SJSA1 (cell line): Measurements from ENCODE around the gene ASIC2. TPM values are rescaled to one million over a fixed set of nuclear protein-coding genes. Genes with fewer than 3 reads are reported as not detected.

Experiments used
- DNase-seq, 2 experiments: peaks; one replicate each; pipeline ENCODE4 v3.0.0-alpha.2; 2015 to 2020; ENCODE audit warnings: low spot score in 2 of 2, low read depth in 1 of 2
- H3K27ac ChIP-seq: fragments of 250-450 bp; sonication (Bioruptor Pico); 2 replicates; pipeline ENCODE4 v1.5.1; 2020; ENCODE audit warnings: mild to moderate bottlenecking, moderate library complexity
- H3K27me3 ChIP-seq: fragments of 250-450 bp; sonication (Bioruptor Pico); replicated peaks from 2 replicates; pipeline ENCODE4 v1.5.1; 2020; ENCODE audit warnings: mild to moderate bottlenecking, moderate library complexity
- H3K36me3 ChIP-seq: fragments of 250-450 bp; sonication (Bioruptor Pico); 2 replicates; pipeline ENCODE4 v1.5.1; 2020; ENCODE audit warnings: mild to moderate bottlenecking
- H3K4me1 ChIP-seq: fragments of 250-450 bp; sonication (Bioruptor Pico); replicated peaks from 2 replicates; pipeline ENCODE4 v1.6.1; 2021; ENCODE audit warnings: mild to moderate bottlenecking
- H3K4me3 ChIP-seq: fragments of 250-450 bp; sonication (Bioruptor Pico); 2 replicates; pipeline ENCODE4 v1.5.1; 2020; ENCODE audit warnings: mild to moderate bottlenecking
- H3K9me3 ChIP-seq: fragments of 250-450 bp; sonication (Bioruptor Pico); replicated peaks from 2 replicates; pipeline ENCODE4 v1.5.1; 2020; ENCODE audit warnings: mild to moderate bottlenecking
- total RNA-seq: library from RNA; depleted of rRNA; stranded (reverse); fragments of >200 nt; shearing (Covaris generic); gene quantifications from 2 replicates; pipeline ENCODE4 v1.2.3, GENCODE V29; 2014

ASIC2 gene
- total RNA-seq, 1 experiment from 2014 or later: not detected

DNA sequence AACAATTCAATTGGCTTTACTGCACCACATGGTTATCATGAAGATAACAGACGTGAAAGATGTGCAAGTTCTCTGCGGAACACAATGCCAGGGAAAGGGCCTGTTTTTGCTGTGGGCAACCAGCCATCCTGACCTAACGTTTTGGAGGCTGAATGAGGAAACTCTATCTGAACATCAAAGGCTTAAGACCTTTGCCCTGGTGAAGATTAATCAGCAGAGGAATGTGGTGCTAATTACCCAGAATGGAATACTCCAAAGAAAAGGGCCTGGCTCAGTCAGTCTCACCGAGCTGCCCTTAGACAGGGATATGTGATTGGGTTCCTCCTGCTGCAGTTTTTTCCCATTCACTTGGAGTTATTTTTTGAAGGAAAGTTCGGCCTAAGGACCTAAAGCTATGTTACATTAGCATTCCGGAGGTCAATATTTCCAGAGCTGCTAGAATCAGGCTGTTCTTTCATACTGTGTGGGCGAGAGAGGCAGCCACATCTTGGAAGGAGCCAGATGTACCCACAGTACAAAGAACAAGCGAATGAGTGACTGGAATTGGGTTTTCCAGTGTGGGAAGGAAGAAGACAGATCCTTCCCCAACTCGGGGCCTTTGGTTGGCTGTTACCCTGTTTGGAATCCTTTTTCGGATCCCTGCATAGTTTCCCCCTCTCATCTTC lies 15.5 kb downstream of the ASIC2 start:
- Histone ChIP-seq H3K36me3 (no peaks in the 10 kb centered on the region), H3K4me3 (no peak overlapping the region), H3K4me1 (no peaks in the 10 kb centered on the region), H3K9me3 (no peaks in the 10 kb centered on the region), H3K27ac (no peak overlapping the region), H3K27me3 (no peaks in the 10 kb centered on the region)
- no peak for DNase-seq

DNA sequence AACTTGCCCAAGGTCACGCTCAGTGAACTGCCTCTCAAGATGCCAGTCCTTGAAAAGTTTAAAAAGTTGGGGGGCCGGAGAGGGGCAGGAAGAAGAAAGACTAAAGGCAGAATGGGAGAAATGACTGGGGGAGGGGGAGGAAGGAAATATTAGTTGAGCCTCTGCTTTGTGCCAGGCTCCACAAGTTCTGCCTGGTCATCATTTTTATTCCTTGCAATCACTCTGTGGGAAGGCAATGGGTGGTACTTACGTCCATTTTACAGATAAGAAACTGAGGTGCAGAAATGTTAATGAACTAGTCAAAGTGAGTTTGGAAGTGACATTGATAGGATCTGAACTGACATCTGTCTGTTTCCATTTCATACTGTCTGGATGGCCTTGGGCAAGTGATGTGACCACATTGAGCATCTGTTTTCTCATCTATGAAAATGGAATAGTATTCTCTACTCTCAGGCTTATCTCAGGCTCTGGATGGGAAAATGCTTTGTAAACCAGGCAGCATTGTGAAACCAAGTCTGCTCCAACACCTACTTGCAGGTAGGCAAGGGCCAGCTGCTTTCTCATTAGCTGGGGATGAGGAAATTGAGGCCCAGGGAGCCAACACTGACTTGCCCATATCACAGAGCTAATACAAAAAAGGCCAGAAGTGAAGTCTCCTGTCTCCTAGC lies 19.2 kb downstream of the ASIC2 start:
- Histone ChIP-seq H3K27me3 (no peaks in the 10 kb centered on the region), H3K27ac (no peak overlapping the region), H3K36me3 (no peaks in the 10 kb centered on the region), H3K9me3 (no peaks in the 10 kb centered on the region), H3K4me3 (no peak overlapping the region), H3K4me1 (no peaks in the 10 kb centered on the region)
- DNase-seq: no peak

DNA sequence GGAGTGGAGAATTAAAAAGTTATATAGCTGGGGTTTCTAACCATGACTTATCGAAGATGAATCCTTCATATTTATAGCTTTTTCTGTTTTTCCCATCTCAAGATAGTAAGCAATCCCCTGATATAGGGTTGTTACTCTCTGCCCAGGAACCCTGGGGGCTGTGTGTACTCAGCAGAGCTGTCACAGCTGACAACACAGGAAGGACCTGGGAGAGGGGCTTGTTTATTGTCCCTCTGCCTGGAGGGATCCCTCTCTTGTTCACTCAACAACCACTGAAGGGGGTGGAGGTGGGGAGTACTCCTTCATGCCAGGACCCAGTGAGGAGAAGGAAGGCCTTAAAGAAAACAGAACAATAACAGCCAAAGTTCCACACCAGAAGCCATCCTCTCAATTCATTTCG lies 19.8 kb downstream of the ASIC2 start:
- H3K27me3 ChIP-seq: no peaks in the 10 kb centered on the region
- no peak overlapping the region for H3K27ac ChIP-seq
- H3K4me1 ChIP-seq: no peaks in the 10 kb centered on the region
- H3K36me3 ChIP-seq: no peaks in the 10 kb centered on the region
- DNase-seq: no peak
- no peak overlapping the region for H3K4me3 ChIP-seq
- H3K9me3 ChIP-seq: no peaks in the 10 kb centered on the region

DNA sequence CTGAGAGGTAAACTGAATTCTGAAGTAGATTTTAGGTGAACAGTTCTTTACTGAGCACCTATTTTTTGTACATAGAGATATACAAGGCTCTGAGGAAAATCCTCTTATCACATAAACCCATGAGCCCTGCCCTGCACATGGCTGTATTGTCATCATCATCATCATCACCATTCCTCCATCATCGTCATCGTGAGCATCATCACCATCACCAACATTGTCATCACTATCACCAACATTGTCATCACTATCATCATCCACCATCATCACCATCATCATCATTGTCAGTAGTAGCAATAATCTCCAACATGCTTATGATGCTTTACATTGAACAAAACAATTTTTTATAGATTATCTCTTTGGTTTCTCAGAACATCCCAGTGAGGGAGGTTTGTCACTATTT lies 20.7 kb downstream of the ASIC2 start:
- no peaks in the 10 kb centered on the region for H3K36me3 ChIP-seq
- no peaks in the 10 kb centered on the region for H3K27me3 ChIP-seq
- DNase-seq: no peak
- H3K27ac ChIP-seq: no peak overlapping the region
- no peak overlapping the region for H3K4me3 ChIP-seq
- peaks cover 3% of the 10 kb centered on the region for H3K4me1 ChIP-seq
- no peaks in the 10 kb centered on the region for H3K9me3 ChIP-seq

DNA sequence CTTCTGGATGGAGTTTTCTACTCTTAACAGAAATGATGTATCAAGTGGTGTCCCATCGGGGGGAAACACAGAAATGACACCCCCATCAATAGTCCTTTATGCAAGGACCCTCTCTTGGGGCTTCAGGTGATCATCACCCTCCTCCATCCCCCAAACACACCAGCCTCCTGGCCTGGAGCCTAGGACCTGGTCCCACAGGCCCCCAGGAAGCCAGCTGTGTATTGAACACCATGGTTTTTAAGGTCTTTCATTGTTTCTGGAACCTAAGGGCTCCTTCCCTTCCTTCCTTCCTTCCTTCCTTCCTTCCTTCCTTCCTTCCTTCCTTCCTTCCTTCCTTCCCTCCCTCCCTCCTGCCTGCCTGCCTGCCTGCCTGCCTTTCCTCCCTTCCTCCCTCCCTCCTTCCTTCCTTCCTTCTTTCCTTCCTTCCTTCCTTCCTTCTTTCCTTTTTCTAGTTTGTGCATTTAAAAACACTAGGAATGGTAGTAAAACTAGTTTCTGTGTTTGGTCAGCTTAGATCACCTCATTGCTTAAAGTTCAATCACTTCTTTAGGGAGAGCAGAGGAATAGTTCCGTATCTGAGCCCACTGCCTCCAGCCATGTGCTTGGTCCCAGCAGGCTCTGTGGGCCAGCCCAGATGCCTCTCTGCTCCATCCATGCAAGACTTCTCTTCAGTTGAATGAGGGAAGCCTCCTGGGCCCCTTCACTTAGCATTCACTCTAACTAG lies 23.6 kb downstream of the ASIC2 start:
- Histone ChIP-seq H3K4me3 (no peak overlapping the region), H3K4me1 (peaks cover 11% of the 10 kb centered on the region), H3K27ac (no peak overlapping the region), H3K27me3 (no peaks in the 10 kb centered on the region), H3K36me3 (no peaks in the 10 kb centered on the region), H3K9me3 (no peaks in the 10 kb centered on the region)
- no peak for DNase-seq

DNA sequence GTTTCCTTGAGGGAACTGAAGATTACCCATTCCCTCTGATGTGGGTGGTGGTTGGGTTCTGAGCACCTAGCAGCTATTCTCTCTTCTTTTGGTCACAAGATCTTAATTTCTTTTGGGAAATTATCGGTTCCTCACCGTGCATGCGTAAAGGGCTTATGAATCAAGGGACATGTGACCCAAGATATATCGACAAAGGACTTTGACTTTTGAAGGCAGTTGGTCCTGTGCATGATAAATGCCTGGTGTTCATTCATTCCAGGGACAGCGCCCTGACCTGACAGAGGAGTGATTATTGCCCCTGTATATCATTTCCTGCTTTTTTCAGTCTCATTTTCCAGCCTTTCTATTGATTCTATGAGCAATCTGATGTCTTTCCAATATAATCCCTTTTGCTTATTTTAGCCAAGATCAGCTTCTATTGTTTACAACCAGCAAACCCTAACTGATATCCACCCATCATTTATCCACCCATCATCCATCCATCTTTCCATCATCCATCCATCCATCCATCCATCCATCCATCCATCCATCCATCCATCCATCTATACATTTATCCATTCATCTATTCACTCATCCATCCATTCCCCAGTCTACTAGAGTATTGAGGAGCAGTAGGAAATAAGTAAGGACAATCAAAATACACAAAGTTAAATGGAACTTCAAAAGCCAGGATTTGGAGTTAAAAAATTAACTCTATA lies 25.1 kb downstream of the ASIC2 start:
- H3K9me3 ChIP-seq: no peaks in the 10 kb centered on the region
- H3K36me3 ChIP-seq: no peaks in the 10 kb centered on the region
- no peak overlapping the region for H3K4me3 ChIP-seq
- no peaks in the 10 kb centered on the region for H3K27me3 ChIP-seq
- H3K27ac ChIP-seq: no peak overlapping the region
- DNase-seq: no peak
- H3K4me1 ChIP-seq: peaks cover 11% of the 10 kb centered on the region

DNA sequence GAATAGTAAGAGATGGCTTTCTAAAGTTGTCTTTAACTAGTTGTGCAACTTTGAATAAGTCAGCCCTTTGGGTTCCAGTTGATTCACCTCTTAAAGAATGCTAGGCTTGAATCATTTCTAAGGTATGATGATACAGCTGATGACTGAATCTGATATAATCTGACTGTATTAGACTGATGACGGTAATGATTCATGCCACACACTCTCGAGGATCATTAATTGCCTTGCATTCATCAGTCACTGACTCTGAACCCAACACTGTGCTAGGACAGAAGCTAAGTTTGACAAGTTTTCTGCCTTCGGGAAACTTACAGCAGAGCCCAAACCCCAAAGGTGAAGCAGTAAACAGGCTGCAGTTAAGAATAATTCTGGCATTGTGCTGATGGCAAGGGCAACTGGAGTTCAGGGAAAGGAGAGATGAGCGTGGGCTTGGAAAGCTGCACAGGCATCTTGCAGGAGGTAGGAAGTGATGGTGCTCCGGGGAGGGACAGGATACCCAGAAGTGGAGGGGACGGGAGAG lies 25.8 kb downstream of the ASIC2 start:
- H3K27me3 ChIP-seq: no peaks in the 10 kb centered on the region
- no peak overlapping the region for H3K4me3 ChIP-seq
- DNase-seq: peak in 1 of 2 experiments; percentile 34
- H3K4me1 ChIP-seq: peaks cover 11% of the 10 kb centered on the region
- no peak overlapping the region for H3K27ac ChIP-seq
- H3K9me3 ChIP-seq: no peaks in the 10 kb centered on the region
- H3K36me3 ChIP-seq: no peaks in the 10 kb centered on the region

DNA sequence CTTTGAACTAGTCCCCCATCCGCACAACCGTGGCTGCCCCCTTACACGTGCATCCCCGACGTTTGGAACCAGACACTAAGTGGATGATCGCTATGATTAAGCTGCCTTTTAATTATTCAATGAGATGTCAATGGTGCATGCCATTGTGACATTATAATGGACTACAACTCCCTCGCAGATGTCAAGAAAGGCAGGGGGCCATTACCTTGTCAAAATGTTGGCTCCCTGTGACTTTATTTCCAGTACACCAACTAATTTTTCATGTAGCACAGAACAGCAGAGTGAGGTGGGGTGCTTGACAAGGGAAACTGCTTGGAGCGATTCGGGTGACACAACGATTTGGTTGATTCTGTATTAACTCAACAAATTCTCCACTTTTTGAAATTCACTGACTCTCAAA lies 26.5 kb downstream of the ASIC2 start:
- Histone ChIP-seq H3K27me3 (no peaks in the 10 kb centered on the region), H3K4me1 (peaks cover 11% of the 10 kb centered on the region), H3K4me3 (no peak overlapping the region), H3K27ac (no peak overlapping the region), H3K36me3 (no peaks in the 10 kb centered on the region), H3K9me3 (no peaks in the 10 kb centered on the region)
- no peak for DNase-seq

DNA sequence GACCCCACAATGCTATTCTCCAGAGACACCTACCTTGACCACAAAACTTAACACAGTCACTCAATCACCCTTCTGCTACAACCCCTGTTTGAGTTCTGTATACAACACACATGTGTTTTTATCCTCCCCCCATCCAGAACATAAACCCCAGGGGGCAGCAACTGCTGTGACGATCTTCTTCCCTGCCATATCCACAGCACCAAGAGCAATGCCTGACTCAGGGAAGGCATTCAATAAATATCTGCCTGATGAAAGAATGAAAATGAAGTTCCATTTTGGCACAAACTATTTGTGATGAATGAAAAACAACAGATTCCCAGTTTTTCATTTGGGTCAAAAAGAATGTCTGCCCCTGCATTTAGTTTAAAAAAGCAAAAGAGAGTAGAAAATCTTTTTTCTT lies 27.0 kb downstream of the ASIC2 start:
- Histone ChIP-seq H3K27me3 (no peaks in the 10 kb centered on the region), H3K9me3 (no peaks in the 10 kb centered on the region), H3K36me3 (no peaks in the 10 kb centered on the region), H3K4me1 (peaks cover 11% of the 10 kb centered on the region), H3K4me3 (no peak overlapping the region), H3K27ac (no peak overlapping the region)
- DNase-seq: no peak

DNA sequence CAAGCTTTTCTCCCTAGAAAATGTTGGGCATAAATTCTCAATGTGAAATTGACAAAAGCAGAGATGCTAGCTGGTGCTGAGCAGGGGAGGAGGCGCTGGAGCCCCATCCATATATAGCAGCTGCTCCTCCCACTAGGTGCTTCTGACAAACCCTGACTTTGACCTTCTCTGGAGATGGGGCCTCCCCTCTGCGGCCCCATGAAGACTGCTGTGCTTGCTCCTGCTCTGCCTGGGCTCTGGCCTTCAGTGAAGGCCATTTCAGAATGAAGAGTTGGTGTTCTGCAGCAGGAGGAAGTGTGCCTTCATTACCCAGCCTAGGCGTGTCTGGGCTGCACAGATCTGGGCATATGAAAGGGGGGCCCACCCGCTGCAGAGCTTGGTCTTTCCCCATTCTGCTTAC lies 29.7 kb downstream of the ASIC2 start:
- no peaks in the 10 kb centered on the region for H3K36me3 ChIP-seq
- no peak overlapping the region for H3K27ac ChIP-seq
- H3K4me1 ChIP-seq: peaks cover 11% of the 10 kb centered on the region
- DNase-seq: no peak
- no peak overlapping the region for H3K4me3 ChIP-seq
- H3K27me3 ChIP-seq: no peaks in the 10 kb centered on the region
- H3K9me3 ChIP-seq: no peaks in the 10 kb centered on the region

DNA sequence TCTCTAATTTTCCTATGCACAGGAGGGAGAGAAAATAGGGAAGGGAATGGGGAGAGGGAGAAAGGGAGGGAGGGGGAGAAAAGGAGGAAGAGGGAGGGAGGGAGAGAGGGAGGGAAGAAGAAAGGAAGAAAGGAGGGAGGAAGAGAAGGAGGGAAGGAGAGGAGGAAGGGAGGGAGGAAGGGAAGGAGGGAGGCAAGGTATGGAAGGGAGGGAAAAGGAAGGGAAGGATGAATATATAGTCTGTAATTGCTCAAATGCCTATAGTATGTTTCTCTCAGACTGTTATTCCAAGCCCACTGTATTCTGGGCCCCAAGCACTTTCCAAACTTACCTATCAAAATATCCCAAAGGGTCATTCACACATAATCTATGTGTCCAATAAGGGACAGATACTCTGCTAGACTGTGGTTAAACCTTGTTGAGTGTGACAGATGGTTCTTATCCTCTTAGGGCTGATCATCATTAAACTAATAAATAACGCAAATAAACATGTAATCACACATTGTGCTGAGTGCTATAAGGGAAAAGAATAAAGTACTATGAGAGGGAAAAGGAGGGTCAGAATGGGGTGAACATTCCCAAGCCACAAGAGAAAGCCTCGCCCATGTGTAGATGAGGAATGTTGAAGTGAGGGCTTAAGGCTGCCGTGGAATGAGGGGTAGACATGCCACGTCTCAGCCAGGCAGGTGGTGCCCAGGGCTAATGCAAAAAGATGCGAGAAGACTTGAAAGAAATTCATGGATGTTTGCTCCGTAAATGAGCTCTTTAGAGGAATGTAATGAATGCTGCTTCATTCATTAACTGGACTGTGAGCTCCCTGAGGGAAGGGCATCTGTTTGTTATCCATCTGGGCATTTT lies 30.6 kb downstream of the ASIC2 start:
- H3K27me3 ChIP-seq: no peaks in the 10 kb centered on the region
- no peak overlapping the region for H3K27ac ChIP-seq
- H3K9me3 ChIP-seq: no peaks in the 10 kb centered on the region
- no peaks in the 10 kb centered on the region for H3K36me3 ChIP-seq
- peaks cover 9% of the 10 kb centered on the region for H3K4me1 ChIP-seq
- no peak overlapping the region for H3K4me3 ChIP-seq
- DNase-seq: no peak

DNA sequence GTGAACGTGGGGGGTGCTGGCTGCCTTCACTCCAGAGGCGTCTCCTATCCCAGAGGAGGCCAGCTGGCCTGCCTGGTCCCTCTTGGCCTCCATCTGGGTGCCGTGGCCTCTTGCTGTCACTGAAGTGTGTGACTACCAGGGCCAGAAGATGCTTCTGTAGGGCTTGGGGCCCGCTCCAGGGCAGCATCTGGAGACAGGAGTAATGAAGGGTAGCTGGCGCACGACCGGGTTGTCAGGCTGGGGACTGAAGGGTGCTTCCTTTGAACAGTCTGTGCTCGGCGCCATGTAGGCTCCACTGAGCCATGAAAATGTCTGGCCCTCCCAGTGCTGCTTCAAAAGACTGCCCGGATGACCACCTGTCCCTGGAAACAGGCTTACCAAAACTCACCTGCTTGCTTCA lies 31.3 kb downstream of the ASIC2 start:
- no peak overlapping the region for H3K4me3 ChIP-seq
- no peak for DNase-seq
- H3K4me1 ChIP-seq: peaks cover 3% of the 10 kb centered on the region
- no peaks in the 10 kb centered on the region for H3K9me3 ChIP-seq
- no peak overlapping the region for H3K27ac ChIP-seq
- H3K27me3 ChIP-seq: no peaks in the 10 kb centered on the region
- H3K36me3 ChIP-seq: no peaks in the 10 kb centered on the region

DNA sequence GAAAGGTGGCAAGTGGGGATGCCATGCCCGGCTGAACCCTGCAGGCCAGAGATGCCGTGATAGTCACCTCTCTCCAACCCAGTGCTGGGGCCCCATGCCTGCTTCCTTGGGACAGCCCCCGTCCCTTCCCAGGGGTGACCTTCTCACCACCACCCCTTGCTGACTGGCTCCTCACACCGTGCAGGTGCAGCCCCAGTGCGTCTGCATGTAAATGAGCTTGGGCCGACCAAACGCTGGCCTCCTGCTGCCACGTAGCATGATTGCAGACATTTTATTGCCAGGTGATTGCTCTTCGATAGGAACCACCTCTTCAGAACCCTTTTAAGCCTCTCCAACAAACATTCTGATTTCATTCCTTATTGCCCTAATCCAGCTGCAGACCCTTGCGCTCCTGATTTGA lies 32.5 kb downstream of the ASIC2 start:
- Histone ChIP-seq H3K36me3 (no peaks in the 10 kb centered on the region), H3K27me3 (no peaks in the 10 kb centered on the region), H3K4me1 (no peaks in the 10 kb centered on the region), H3K9me3 (no peaks in the 10 kb centered on the region), H3K27ac (no peak overlapping the region), H3K4me3 (no peak overlapping the region)
- no peak for DNase-seq
